SU-DHL-6 (cell line): Measurements from ENCODE around the gene SPINT2.

Source experiments
- EZH2phosphoT487 ChIP-seq: fragments of 200-600 bp; sonication (generic), shearing (Covaris generic); conservative IDR thresholded peaks from 2 replicates; pipeline ENCODE4 v1.6.1; 2018; ENCODE audit warnings: mild to moderate bottlenecking, antibody characterized with exemption, low read length, moderate library complexity, mixed read lengths
- TF ChIP-seq, protein P1 (sequence below): fragments of 200-600 bp; sonication (generic); IDR thresholded peaks from one replicate; pipeline ENCODE4 v1.5.1; 2017; ENCODE audit warnings: antibody characterized with exemption, mild to moderate bottlenecking, low read length, moderate library complexity; ENCODE audit not compliant: insufficient read depth, poor library complexity, severe bottlenecking

DNA sequence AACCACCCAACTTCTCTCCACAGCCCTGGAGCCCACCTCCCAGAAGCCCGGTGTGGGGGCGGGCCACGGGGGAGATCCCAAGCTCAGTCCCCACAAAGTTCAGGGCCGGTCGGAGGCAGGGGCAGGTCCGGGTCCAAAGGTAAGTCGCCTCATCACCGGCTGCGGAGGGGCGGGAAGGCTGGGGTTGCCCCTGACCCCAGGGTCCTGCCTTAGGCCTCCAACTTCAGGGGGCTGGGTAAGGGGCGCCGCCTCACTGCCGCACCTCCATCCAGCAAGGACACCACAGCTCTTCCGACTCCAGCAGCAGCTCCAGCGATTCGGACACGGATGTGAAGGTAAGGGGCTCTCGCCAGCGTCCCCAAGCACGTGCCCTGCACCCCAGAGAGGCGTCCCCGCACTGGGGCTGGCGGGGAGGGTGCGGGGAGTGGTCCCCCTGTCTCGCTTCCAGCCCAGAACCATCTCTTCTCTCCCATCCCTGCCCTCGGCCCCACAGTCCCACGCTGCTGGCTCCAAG lies 40.0 kb downstream of the SPINT2 start:
- TF ChIP-seq, protein P1, sequence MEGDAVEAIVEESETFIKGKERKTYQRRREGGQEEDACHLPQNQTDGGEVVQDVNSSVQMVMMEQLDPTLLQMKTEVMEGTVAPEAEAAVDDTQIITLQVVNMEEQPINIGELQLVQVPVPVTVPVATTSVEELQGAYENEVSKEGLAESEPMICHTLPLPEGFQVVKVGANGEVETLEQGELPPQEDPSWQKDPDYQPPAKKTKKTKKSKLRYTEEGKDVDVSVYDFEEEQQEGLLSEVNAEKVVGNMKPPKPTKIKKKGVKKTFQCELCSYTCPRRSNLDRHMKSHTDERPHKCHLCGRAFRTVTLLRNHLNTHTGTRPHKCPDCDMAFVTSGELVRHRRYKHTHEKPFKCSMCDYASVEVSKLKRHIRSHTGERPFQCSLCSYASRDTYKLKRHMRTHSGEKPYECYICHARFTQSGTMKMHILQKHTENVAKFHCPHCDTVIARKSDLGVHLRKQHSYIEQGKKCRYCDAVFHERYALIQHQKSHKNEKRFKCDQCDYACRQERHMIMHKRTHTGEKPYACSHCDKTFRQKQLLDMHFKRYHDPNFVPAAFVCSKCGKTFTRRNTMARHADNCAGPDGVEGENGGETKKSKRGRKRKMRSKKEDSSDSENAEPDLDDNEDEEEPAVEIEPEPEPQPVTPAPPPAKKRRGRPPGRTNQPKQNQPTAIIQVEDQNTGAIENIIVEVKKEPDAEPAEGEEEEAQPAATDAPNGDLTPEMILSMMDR: no peak
- no peak for TF ChIP-seq EZH2phosphoT487
